Measurements from ENCODE around the gene AFMID. TPM values are rescaled to one million over a fixed set of nuclear protein-coding genes. Genes with fewer than 3 reads are reported as not detected.

Gene AFMID
- total RNA-seq, 1 experiment from 2014 or later, result 65.8 TPM

- Histone ChIP-seq H3K4me1 (ENCODE audit: control insufficient read depth in 1 of 2, insufficient read depth in 2 of 2, low read length in 2 of 2) (peaks cover 0 to 9% of the 10 kb centered on the region in 2 experiments; a peak in 1 of 4 replicates), H3K27ac (ENCODE audit: low read depth, low read length) (no peak overlapping the region), H3K36me3 (ENCODE audit: control insufficient read depth in 1 of 2, insufficient read depth in 2 of 2, low read length in 2 of 2) (no peaks in the 10 kb centered on the region), H3K9ac (ENCODE audit: low read length) (no peak overlapping the region), H3K4me2 (ENCODE audit: low read length) (no peak overlapping the region), H3K4me3 (replicated peaks in 1 of 2; ENCODE audit: low read depth in 1 of 2, low read length in 2 of 2) (no peak overlapping the region), H3K79me2 (ENCODE audit: insufficient read depth, low read length) (no peaks in the 10 kb centered on the region), H4K20me1 (ENCODE audit: insufficient read depth) (no peaks in the 10 kb centered on the region), H2AFZ (ENCODE audit: low read depth, low read length, poor library complexity, severe bottlenecking) (no peak overlapping the region), H3K9me3 (ENCODE audit: control insufficient read depth in 1 of 2, insufficient read depth in 1 of 2, low read depth in 1 of 2, low read length in 2 of 2) (no peaks in the 10 kb centered on the region), H3K27me3 (ENCODE audit: insufficient read depth, low read length) (no peaks in the 10 kb centered on the region), H3K9me2 (ENCODE audit: insufficient read depth) (no peaks in the 10 kb centered on the region)
- DNase-seq (ENCODE audit: low read depth, low spot score), result no peak
- intact Hi-C loops (cut with micrococcal nuclease), result no loop called here
- RAD21 ChIA-PET (ENCODE audit: low non-redundant PET in 1 of 2, low total read pairs in 2 of 2, uncharacterized antibody in 2 of 2, unreplicated experiment in 2 of 2), result no interaction called here
- POLR2A ChIA-PET, result no interaction called here
- no TSS peak for BruUV-seq (replicated peaks)
- ATAC-seq, result no peak
- TF ChIP-seq MAX (IDR thresholded peaks at IDR 0.05) (no peak), POLR2AphosphoS5 (IDR thresholded peaks at IDR 0.05; ENCODE audit: low read depth, low read length) (no peak), FOSL1 (IDR thresholded peaks at IDR 0.05; ENCODE audit: low read depth) (no peak), EGR1 (IDR thresholded peaks at IDR 0.05; ENCODE audit: low read depth) (no peak), JUND (IDR thresholded peaks at IDR 0.05) (no peak), ATF3 (IDR thresholded peaks at IDR 0.05) (no peak), SRF (IDR thresholded peaks at IDR 0.05; ENCODE audit: low read depth) (no peak), ELF1 (IDR thresholded peaks at IDR 0.05; ENCODE audit: borderline replicate concordance, low read depth) (no peak), YY1 (IDR thresholded peaks at IDR 0.05; ENCODE audit: extremely low read depth, insufficient replicate concordance, low read depth, low read length) (no peak), ZNF274 (IDR thresholded peaks at IDR 0.05; ENCODE audit: low read depth, low read length) (no peak), SP1 (IDR thresholded peaks at IDR 0.05; ENCODE audit: low read depth) (no peak), CTCF (IDR thresholded peaks at IDR 0.05 in 2 of 3, conservative IDR thresholded peaks at IDR 0.05 in 1 of 3; ENCODE audit: borderline replicate concordance in 1 of 3, insufficient read depth in 1 of 3, low read depth in 2 of 3, low read length in 2 of 3) (no peak)
- CTCF ChIA-PET, result interaction anchor here (1.1 kb wide), 1 partner anchor 10 kb away, joined by 3 read pairs; no protein-coding TSS in a partner anchor
Observed at GRCh38 chr17:78238823-78239488, 51.8 kb downstream of the AFMID start.
